IMR-90 (cell line): ENCODE measurements around the gene ROPN1B. TPM values are rescaled to one million over a fixed set of nuclear protein-coding genes. Genes with fewer than 3 reads are reported as not detected.
"Not testable (repeated sequence)": the region's sequence is repeated elsewhere in the genome, so short reads cannot be mapped to it uniquely, and the experiment has no call there.

Source experiments
- ATAC-seq: fragments of 200-7000 bp; cut with Tn5 transposase; 2 replicates; pipeline ENCODE4 v1.9.1; 2020; ENCODE audit warnings: low read depth, mild to moderate bottlenecking, moderate library complexity
- BruUV-seq: library from RNA; stranded (reverse); fragments of 400-500 nt; replicated peaks from 2 replicates; lab custom pipeline; 2021; lab: Mats Ljungman, UMichigan
- CTCF ChIA-PET: fragments of 300-600 bp; formaldehyde crosslinking; extraction: SDS; loops from one replicate; lab custom pipeline; 2021; ENCODE audit warnings: antibody characterized with exemption; lab: Yijun Ruan, JAX
- POLR2A ChIA-PET: fragments of 300-600 bp; sonication (Branson Sonifier 250); formaldehyde crosslinking; loops from one replicate; lab custom pipeline; 2022; ENCODE audit warnings: antibody characterized with exemption; ENCODE audit not compliant: unreplicated experiment; lab: Charles Lee
- DNase-seq: peaks from one replicate; pipeline ENCODE4 v3.0.0; 2013
- H2AFZ ChIP-seq: replicated peaks from 2 replicates; pipeline ENCODE3; 2013; ENCODE audit warnings: low read length, mild to moderate bottlenecking; ENCODE audit not compliant: poor library complexity
- H2AK5ac ChIP-seq: 2 replicates; pipeline ENCODE4 v1.6.1; 2013; ENCODE audit warnings: low read depth, low read length, inconsistent platforms
- H2AK9ac ChIP-seq: replicated peaks from 2 replicates; pipeline ENCODE3; 2013; ENCODE audit warnings: mild to moderate bottlenecking, low read depth, low read length, moderate library complexity; ENCODE audit not compliant: poor library complexity
- H2BK120ac ChIP-seq: 2 replicates; pipeline ENCODE4 v1.6.1; 2013; ENCODE audit warnings: low read depth, low read length, inconsistent platforms
- H2BK15ac ChIP-seq: 3 replicates; pipeline ENCODE4 v1.6.1; 2013; ENCODE audit warnings: low read depth, low read length, inconsistent platforms
- H2BK20ac ChIP-seq: 2 replicates; pipeline ENCODE4 v1.6.1; 2013; ENCODE audit warnings: low read depth, mild to moderate bottlenecking, inconsistent platforms, low read length, moderate library complexity
- H2BK5ac ChIP-seq: 2 replicates; pipeline ENCODE4 v1.6.1; 2013; ENCODE audit warnings: mild to moderate bottlenecking, low read depth, low read length, inconsistent platforms; ENCODE audit not compliant: poor library complexity, severe bottlenecking
- H3K14ac ChIP-seq: replicated peaks from 2 replicates; pipeline ENCODE4 v1.6.1; 2013; ENCODE audit warnings: low read depth, low read length, inconsistent platforms
- H3K18ac ChIP-seq: 2 replicates; pipeline ENCODE4 v1.6.1; 2013; ENCODE audit warnings: low read depth, low read length, control low read depth
- H3K23ac ChIP-seq: 2 replicates; pipeline ENCODE4 v1.6.1; 2013; ENCODE audit warnings: low read depth, low read length, inconsistent platforms
- H3K27ac ChIP-seq: 2 replicates; pipeline ENCODE4 v1.5.1; 2013; ENCODE audit warnings: mild to moderate bottlenecking, control low read depth, low read length; ENCODE audit not compliant: insufficient read depth
- H3K27me3 ChIP-seq: 2 replicates; pipeline ENCODE4 v1.6.1; 2013; ENCODE audit warnings: low read length; ENCODE audit not compliant: control insufficient read depth, insufficient read depth
- H3K36me3 ChIP-seq: 2 replicates; pipeline ENCODE4 v1.6.1; 2013; ENCODE audit warnings: low read length, mixed read lengths; ENCODE audit not compliant: control insufficient read depth, insufficient read depth
- H3K4ac ChIP-seq: 2 replicates; pipeline ENCODE4 v1.6.1; 2013; ENCODE audit warnings: low read depth, low read length, inconsistent platforms
- H3K4me1 ChIP-seq: 2 replicates; pipeline ENCODE4 v1.6.1; 2013; ENCODE audit warnings: low read length, mixed read lengths; ENCODE audit not compliant: control insufficient read depth, insufficient read depth
- H3K4me2 ChIP-seq: 2 replicates; pipeline ENCODE4 v1.6.1; 2013; ENCODE audit warnings: low read depth, mild to moderate bottlenecking, control low read depth, low read length, moderate library complexity
- H3K4me3 ChIP-seq: 2 replicates; pipeline ENCODE4 v1.5.1; 2013; ENCODE audit warnings: low read depth, mild to moderate bottlenecking, control low read depth, low read length, moderate library complexity; ENCODE audit not compliant: insufficient read depth
- H3K56ac ChIP-seq: 2 replicates; pipeline ENCODE4 v1.6.1; 2013; ENCODE audit warnings: low read length, inconsistent platforms; ENCODE audit not compliant: insufficient read depth; ENCODE audit errors: extremely low read depth
- H3K79me1 ChIP-seq, 2 experiments: 2 replicates each; pipeline ENCODE4 v1.6.1; 2013; ENCODE audit warnings: low read length in 2 of 2, inconsistent platforms in 1 of 2, low read depth in 1 of 2
- H3K9ac ChIP-seq: 2 replicates; pipeline ENCODE4 v1.6.1; 2013; ENCODE audit warnings: low read depth, low read length, control low read depth
- H3K9me1 ChIP-seq: 2 replicates; pipeline ENCODE4 v1.6.1; 2013; ENCODE audit warnings: low read length, inconsistent platforms; ENCODE audit not compliant: insufficient read depth
- H3K9me3 ChIP-seq: 2 replicates; pipeline ENCODE4 v1.6.1; 2013; ENCODE audit warnings: low read length; ENCODE audit not compliant: control insufficient read depth, insufficient read depth
- H4K20me1 ChIP-seq: 2 replicates; pipeline ENCODE4 v1.6.1; 2013; ENCODE audit warnings: low read length, inconsistent platforms; ENCODE audit not compliant: insufficient read depth
- H4K5ac ChIP-seq: 2 replicates; pipeline ENCODE4 v1.6.1; 2013; ENCODE audit warnings: mild to moderate bottlenecking, low read depth, low read length, control low read depth
- H4K8ac ChIP-seq, 2 experiments: 2 replicates each; pipeline ENCODE4 v1.6.1; 2013; ENCODE audit warnings: low read depth in 2 of 2, low read length in 2 of 2, control low read depth in 1 of 2, inconsistent platforms in 1 of 2
- H4K91ac ChIP-seq: 2 replicates; pipeline ENCODE4 v1.6.1; 2013; ENCODE audit warnings: low read depth, low read length, inconsistent platforms; ENCODE audit not compliant: insufficient read depth
- WGBS, 2 experiments: methylation state at CpG; one replicate each; pipeline versions ENCODE4 v1.1.5 to v1.1.7; 2013; ENCODE audit warnings: missing lambda C conversion rate in 2 of 2; ENCODE audit not compliant: insufficient read length in 1 of 2; ENCODE audit errors: extremely low coverage in 2 of 2; 5-methylcytosine and 5-hydroxymethylcytosine counted together
- dilution Hi-C: fragments of 300-500 bp; cut with HindIII; formaldehyde crosslinking; loops from one replicate; pipeline ENCODE4 v1.14.3; 2018; ENCODE audit warnings: low sequenced_read_pairs; ENCODE audit not compliant: unreplicated experiment
- in situ Hi-C: fragments of 300-500 bp; cut with MboI; formaldehyde crosslinking; loops from 3 replicates; pipeline ENCODE4 v1.14.3; 2019; ENCODE audit warnings: low sequenced_read_pairs, inconsistent platforms, mixed read lengths
- intact Hi-C: fragments of 100-400 bp; cut with micrococcal nuclease; formaldehyde crosslinking; loops from 2 replicates; pipeline ENCODE4 v1.10.0; 2022
- polyA plus RNA-seq, 3 experiments: library from polyadenylated mRNA; depleted of rRNA; stranded (reverse); fragments of >200 nt; gene quantifications; 2 replicates each; pipeline ENCODE4 v1.2.3, GENCODE V29; 2012; ENCODE audit warnings: low replicate concordance in 1 of 3
- total RNA-seq: library from RNA; depleted of rRNA; stranded (reverse); fragments of >200 nt; gene quantifications from 2 replicates; pipeline ENCODE4 v1.2.3, GENCODE V29; 2012

ROPN1B gene
- total and polyA plus RNA-seq, 2 of the 4 experiments (the other 2 are of a cell fraction): not detected

DNA sequence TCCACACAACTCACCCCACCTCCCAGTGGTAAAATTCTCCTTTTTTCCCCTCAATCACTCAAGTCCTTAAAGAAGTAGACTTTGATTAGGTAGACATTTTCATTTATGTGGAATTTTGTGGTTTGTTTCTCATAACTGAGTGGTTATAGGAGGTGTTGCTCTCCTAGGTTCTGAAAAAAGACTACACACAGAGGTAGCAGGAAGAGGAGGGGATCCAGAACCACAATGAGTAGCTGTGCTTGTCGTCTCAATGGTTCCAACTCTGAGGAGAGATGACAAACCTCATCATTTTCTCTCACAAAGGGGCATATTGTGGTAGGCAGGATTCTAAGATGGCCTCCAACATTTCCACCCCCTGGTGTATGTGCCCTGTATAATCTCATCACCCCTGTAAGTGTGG, 5.1 kb upstream of the ROPN1B start:
- H3K23ac ChIP-seq, H3K9me1 ChIP-seq, H3K36me3 ChIP-seq, ATAC-seq, H3K14ac ChIP-seq, H3K4ac ChIP-seq, H3K18ac ChIP-seq, H3K9me3 ChIP-seq, DNase-seq, H3K9ac ChIP-seq, H2BK20ac ChIP-seq, H4K91ac ChIP-seq, H2AK5ac ChIP-seq, dilution Hi-C loops, H2AK9ac ChIP-seq, intact Hi-C loops, H3K4me2 ChIP-seq, CTCF ChIA-PET, H4K8ac ChIP-seq, POLR2A ChIA-PET, H2BK5ac ChIP-seq, H3K56ac ChIP-seq, H3K4me1 ChIP-seq, H2AFZ ChIP-seq, BruUV-seq, H3K79me1 ChIP-seq, H3K27ac ChIP-seq, H3K4me3 ChIP-seq, H4K5ac ChIP-seq, H2BK120ac ChIP-seq, H2BK15ac ChIP-seq, H4K20me1 ChIP-seq: not testable (repeated sequence)
- WGBS, 2 experiments: no CpG with 5 or more reads among the region's 1 CpG
- in situ Hi-C loops: loop anchor here (25.0 kb wide), 1 partner anchor 423 kb away; the partner anchor contains the start of gene CFAP100
- H3K27me3 ChIP-seq: peaks cover 22% of the 10 kb centered on the region
